GM12878 (cell line): ENCODE data around the gene STAB2. TPM values are rescaled to one million over a fixed set of nuclear protein-coding genes. Genes with fewer than 3 reads are reported as not detected.

Experiments used
- ATAC-seq: fragments of 200-7000 bp; cut with Tn5 transposase; 3 replicates; pipeline ENCODE4 v1.9.1; 2020; ENCODE audit warnings: mild to moderate bottlenecking, moderate library complexity
- BruUV-seq: library from RNA; stranded (reverse); fragments of 400-500 nt; replicated peaks from 2 replicates; lab custom pipeline; 2021; lab: Mats Ljungman, UMichigan
- CTCF ChIA-PET: fragments of 300-600 bp; sonication (Branson Sonifier 250); formaldehyde crosslinking; extraction: SDS; loops from one replicate; lab custom pipeline; 2021; ENCODE audit warnings: inconsistent platforms; lab: Yijun Ruan, JAX
- POLR2A ChIA-PET: fragments of 350-600 bp; formaldehyde crosslinking; extraction: SDS; loops from one replicate; lab custom pipeline; 2021; ENCODE audit warnings: inconsistent platforms; lab: Charles Lee
- RAD21 ChIA-PET: fragments of 300-600 bp; sonication (Branson Sonifier 250); formaldehyde crosslinking; loops from one replicate; lab custom pipeline; 2023; ENCODE audit warnings: antibody characterized with exemption; ENCODE audit not compliant: unreplicated experiment; lab: Charles Lee
- SMC1A ChIA-PET: fragments of 300-600 bp; sonication (Branson Sonifier 250); formaldehyde crosslinking; loops from one replicate; lab custom pipeline; 2023; ENCODE audit not compliant: unreplicated experiment, uncharacterized antibody; lab: Charles Lee
- DNase-seq: peaks from one replicate; pipeline ENCODE4 v3.0.0-alpha.2; 2011; ENCODE audit warnings: low read depth, low spot score
- FAIRE-seq: peaks from 3 replicates; lab custom pipeline; 2011; peaks lifted over from hg19 to GRCh38; lab: Jason Lieb, UNC
- H2AFZ ChIP-seq: 2 replicates; pipeline ENCODE4 v1.6.0; 2011; ENCODE audit warnings: low read depth, low read length, control low read depth; ENCODE audit not compliant: control insufficient read depth
- H3K27ac ChIP-seq: 2 replicates; pipeline ENCODE4 v1.5.1; 2011; ENCODE audit warnings: control low read depth; ENCODE audit not compliant: control insufficient read depth, insufficient read depth
- H3K27me3 ChIP-seq, 2 experiments: replicated peaks in 1 of 2; 2 replicates each; pipeline versions ENCODE4 v1.6.0 to v1.6.1; 2011; ENCODE audit warnings: low read length in 1 of 2; ENCODE audit not compliant: control insufficient read depth in 2 of 2, insufficient read depth in 2 of 2
- H3K36me3 ChIP-seq, 2 experiments: 2 replicates each; pipeline ENCODE4 v1.5.1; 2011; ENCODE audit warnings: low read length in 1 of 2; ENCODE audit not compliant: control insufficient read depth in 2 of 2, insufficient read depth in 2 of 2
- H3K4me1 ChIP-seq: 2 replicates; pipeline ENCODE4 v1.6.1; 2011; ENCODE audit warnings: mild to moderate bottlenecking, low read length, moderate library complexity, mixed read lengths; ENCODE audit not compliant: control insufficient read depth, insufficient read depth
- H3K4me2 ChIP-seq: 2 replicates; pipeline ENCODE4 v1.6.0; 2011; ENCODE audit warnings: control low read depth; ENCODE audit not compliant: control insufficient read depth, insufficient read depth
- H3K4me3 ChIP-seq: fragments of 200-600 bp; sonication (generic); 2 replicates; pipeline ENCODE4 v1.5.1; 2016
- H3K79me2 ChIP-seq: 2 replicates; pipeline ENCODE4 v1.6.0; 2011; ENCODE audit warnings: low read length; ENCODE audit not compliant: control insufficient read depth, insufficient read depth
- H3K9ac ChIP-seq: 2 replicates; pipeline ENCODE4 v1.8.0; 2011; ENCODE audit warnings: low read length, control low read depth, mixed read lengths; ENCODE audit not compliant: control insufficient read depth, insufficient read depth
- H3K9me3 ChIP-seq: replicated peaks from 3 replicates; pipeline ENCODE4 v1.5.1; 2011; ENCODE audit warnings: mild to moderate bottlenecking, low read length; ENCODE audit not compliant: control insufficient read depth, insufficient read depth
- H4K20me1 ChIP-seq: 2 replicates; pipeline ENCODE4 v1.6.0; 2011; ENCODE audit not compliant: control insufficient read depth, insufficient read depth
- BRCA1 ChIP-seq: IDR thresholded peaks from 2 replicates; pipeline ENCODE4 v1.6.1; 2011; ENCODE audit warnings: low read depth, low read length, improper control_type of control experiment
- CHD1 ChIP-seq: IDR thresholded peaks from 2 replicates; pipeline ENCODE4 v1.6.1; 2012; ENCODE audit warnings: low read depth, low read length, improper control_type of control experiment
- DPF2 ChIP-seq: fragments of 450-650 bp; IDR thresholded peaks from 2 replicates; pipeline ENCODE4 v1.6.1; 2017; ENCODE audit warnings: mild to moderate bottlenecking
- FOXK2 ChIP-seq: fragments of 450-650 bp; IDR thresholded peaks from 2 replicates; pipeline ENCODE4 v1.6.1; 2017; ENCODE audit warnings: mild to moderate bottlenecking, moderate library complexity
- HDGF ChIP-seq: fragments of 450-650 bp; IDR thresholded peaks from 2 replicates; pipeline ENCODE4 v1.6.1; 2016; ENCODE audit warnings: antibody characterized with exemption
- KDM1A ChIP-seq: fragments of 200-600 bp; sonication (generic); IDR thresholded peaks from 2 replicates; pipeline ENCODE4 v1.6.1; 2016; ENCODE audit warnings: borderline replicate concordance
- POU2F2 ChIP-seq: IDR thresholded peaks from 3 replicates; pipeline ENCODE4 v1.6.1; 2011; ENCODE audit warnings: low read depth, mild to moderate bottlenecking, low read length, borderline replicate concordance
- SMAD5 ChIP-seq: IDR thresholded peaks from 2 replicates; pipeline ENCODE4 v1.6.1; 2016; ENCODE audit warnings: antibody characterized with exemption, low read depth
- SUZ12 ChIP-seq: fragments of 200-600 bp; sonication (generic); IDR thresholded peaks from one replicate; pipeline ENCODE4 v1.6.1; 2018; ENCODE audit warnings: antibody characterized with exemption, mild to moderate bottlenecking; ENCODE audit not compliant: unreplicated experiment
- ZNF207 ChIP-seq: fragments of 450-650 bp; IDR thresholded peaks from 2 replicates; pipeline ENCODE4 v1.6.1; 2014; ENCODE audit warnings: antibody characterized with exemption, mild to moderate bottlenecking, borderline replicate concordance
- ZNF217 ChIP-seq: fragments of 450-650 bp; IDR thresholded peaks from 2 replicates; pipeline ENCODE4 v1.6.1; 2017; ENCODE audit warnings: antibody characterized with exemption, mild to moderate bottlenecking
- ZNF384 ChIP-seq: IDR thresholded peaks from 2 replicates; pipeline ENCODE4 v1.6.1; 2012; ENCODE audit warnings: low read depth, mild to moderate bottlenecking, low read length, improper control_type of control experiment, borderline replicate concordance
- WGBS: methylation state at CpG from one replicate; pipeline ENCODE4 v1.1.6; 2016; ENCODE audit warnings: low lambda C conversion rate; ENCODE audit not compliant: insufficient replicate concordance, insufficient coverage; ENCODE audit errors: missing lambda C conversion rate; 5-methylcytosine and 5-hydroxymethylcytosine counted together
- in situ Hi-C: fragments of 300-500 bp; cut with MboI; formaldehyde crosslinking; loops from 9 replicates; pipeline ENCODE4 v1.14.3; 2018; ENCODE audit warnings: mixed read lengths
- intact Hi-C: fragments of 100-400 bp; cut with micrococcal nuclease; formaldehyde crosslinking; loops from one replicate; pipeline ENCODE4 v1.14.2; 2022; ENCODE audit not compliant: unreplicated experiment
- polyA plus RNA-seq, 11 experiments: library from polyadenylated mRNA; depleted of rRNA in 4 of 11; unstranded in 6 of 11; stranded (reverse) in 5 of 11; fragments of >200 nt; fragmentation: Nextera tagmentation in 4 of 11; fragmentation: Illumina TruSeq in 1 of 11; extraction: Ambion mirVana in 4 of 11; extraction: Trizol in 1 of 11; gene quantifications; 1 replicate in 1 of 11; 2 replicates in 10 of 11; pipeline versions ENCODE4 v1.2.1 to v1.2.3, GENCODE V29; 2011 to 2016; ENCODE audit warnings: inconsistent platforms in 2 of 11, missing spikeins in 2 of 11, low read depth in 1 of 11
- total RNA-seq, 4 experiments: library from RNA; depleted of rRNA in 3 of 4; stranded (reverse); fragments of >200 nt in 3 of 4; fragmentation: Illumina TruSeq in 1 of 4; extraction: Trizol in 1 of 4; gene quantifications; 2 replicates each; pipeline versions ENCODE4 v1.2.1 to v1.2.3, GENCODE V29; 2013 to 2021
- TF ChIP-seq, protein P1 (sequence below): fragments of 450-650 bp; IDR thresholded peaks from 2 replicates; pipeline ENCODE4 v1.6.1; 2016; ENCODE audit warnings: mild to moderate bottlenecking
- TF ChIP-seq, protein P2 (sequence below): IDR thresholded peaks from 2 replicates; pipeline ENCODE4 v1.6.1; 2012; ENCODE audit warnings: low read length, inconsistent platforms
- TF ChIP-seq, protein P3 (sequence below): fragments of 450-650 bp; IDR thresholded peaks from 2 replicates; pipeline ENCODE4 v1.6.1; 2017; ENCODE audit warnings: mild to moderate bottlenecking, low read depth, inconsistent platforms; ENCODE audit not compliant: poor library complexity, severe bottlenecking

STAB2 gene
- total and polyA plus RNA-seq, 10 of the 15 experiments (the other 5 are each of a cell fraction or from before 2014, with no cell fraction given), result 0.37 TPM; not detected in 9

DNA sequence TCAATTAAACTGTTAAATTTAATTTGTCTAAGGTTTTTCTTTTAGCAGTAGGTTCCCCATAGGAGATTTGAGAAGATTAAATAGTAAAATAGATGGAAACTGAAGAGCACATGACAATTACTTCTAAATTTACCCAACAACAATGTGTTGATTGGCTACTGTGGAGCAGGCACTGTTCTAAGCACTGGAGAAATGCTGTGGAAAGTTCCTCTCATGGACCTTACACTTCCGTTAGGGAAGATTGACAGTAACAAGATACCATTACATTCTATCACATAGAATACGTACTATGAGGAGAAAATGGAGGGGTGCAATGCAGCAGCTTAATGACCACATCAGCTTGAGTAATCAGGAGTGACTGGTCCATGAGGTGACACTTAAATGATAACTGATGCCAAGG lies 8.1 kb upstream of the STAB2 start:
- H3K4me2 ChIP-seq, result no peak overlapping the region
- no peaks in the 10 kb centered on the region for H3K27me3 ChIP-seq
- ChIA-PET SMC1A (interaction anchor here (1.0 kb wide), 1 partner anchor 54 kb away, joined by 3 read pairs; no protein-coding TSS in a partner anchor), POLR2A (no interaction called here), CTCF (interaction anchor here (1.2 to 1.4 kb wide), 2 partner anchors 30 to 54 kb away, joined by 3 to 5 read pairs; no protein-coding TSS in a partner anchor), RAD21 (interaction anchor here (0.9 to 1.2 kb wide), 2 partner anchors 52 to 54 kb away, joined by 3 to 4 read pairs; no protein-coding TSS in a partner anchor)
- H3K9me3 ChIP-seq, result no peaks in the 10 kb centered on the region
- H2AFZ ChIP-seq, result no peak overlapping the region
- BruUV-seq, result no TSS peak
- no peaks in the 10 kb centered on the region for H3K36me3 ChIP-seq
- H3K27ac ChIP-seq, result no peak overlapping the region
- ATAC-seq (no peak), DNase-seq (no peak), FAIRE-seq (no peak)
- peaks cover 5% of the 10 kb centered on the region for H3K4me1 ChIP-seq
- no peak overlapping the region for H3K9ac ChIP-seq
- H3K79me2 ChIP-seq, result no peaks in the 10 kb centered on the region
- in situ Hi-C loops (no loop called here), intact Hi-C loops (loop anchor here (10.0 kb wide), 1 partner anchor 266 kb away; the partner anchor contains the start of gene NT5DC3)
- H3K4me3 ChIP-seq, result no peak overlapping the region
- WGBS, result 83% methylated on average over 2 of the region's 2 CpGs
- TF ChIP-seq POU2F2 (no peak), HDGF (no peak), DPF2 (no peak), FOXK2 (no peak), CHD1 (no peak)
- TF ChIP-seq, protein P1, sequence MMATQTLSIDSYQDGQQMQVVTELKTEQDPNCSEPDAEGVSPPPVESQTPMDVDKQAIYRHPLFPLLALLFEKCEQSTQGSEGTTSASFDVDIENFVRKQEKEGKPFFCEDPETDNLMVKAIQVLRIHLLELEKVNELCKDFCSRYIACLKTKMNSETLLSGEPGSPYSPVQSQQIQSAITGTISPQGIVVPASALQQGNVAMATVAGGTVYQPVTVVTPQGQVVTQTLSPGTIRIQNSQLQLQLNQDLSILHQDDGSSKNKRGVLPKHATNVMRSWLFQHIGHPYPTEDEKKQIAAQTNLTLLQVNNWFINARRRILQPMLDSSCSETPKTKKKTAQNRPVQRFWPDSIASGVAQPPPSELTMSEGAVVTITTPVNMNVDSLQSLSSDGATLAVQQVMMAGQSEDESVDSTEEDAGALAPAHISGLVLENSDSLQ, result no peak
- H4K20me1 ChIP-seq, result no peaks in the 10 kb centered on the region

DNA sequence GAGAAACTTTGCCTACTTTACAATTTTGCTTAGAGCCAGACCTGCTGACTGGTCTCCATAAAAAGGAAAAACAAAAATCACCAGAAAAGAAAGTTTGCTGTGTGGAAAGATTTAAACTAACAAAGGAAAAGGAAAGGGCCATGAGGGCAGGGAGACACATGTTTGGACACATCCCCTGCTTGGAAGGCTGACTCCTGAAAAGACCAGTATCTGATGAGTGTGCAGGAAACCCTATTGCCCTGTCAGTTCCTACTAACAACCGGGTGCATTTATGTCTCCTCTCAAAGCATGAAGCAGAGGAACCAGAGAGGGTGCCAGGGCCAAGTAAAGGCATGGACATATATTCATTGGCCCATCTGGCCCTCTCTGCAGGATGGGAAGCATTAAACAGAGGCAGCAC lies 7.0 kb upstream of the STAB2 start:
- Histone ChIP-seq H3K9ac (no peak overlapping the region), H3K27ac (no peak overlapping the region), H2AFZ (peak overlapping the region; percentile 26; the same call in 1 of the 2 replicates), H3K36me3 (no peaks in the 10 kb centered on the region), H3K79me2 (no peaks in the 10 kb centered on the region), H4K20me1 (no peaks in the 10 kb centered on the region), H3K4me3 (no peak overlapping the region), H3K27me3 (no peaks in the 10 kb centered on the region), H3K4me2 (no peak overlapping the region), H3K9me3 (no peaks in the 10 kb centered on the region), H3K4me1 (peaks cover 5% of the 10 kb centered on the region)
- WGBS, result 41% methylated on average over 1 of the region's 1 CpG
- no TSS peak for BruUV-seq
- ATAC-seq (no peak), DNase-seq (no peak), FAIRE-seq (no peak)
- intact Hi-C loops, result no loop called here
- ChIA-PET RAD21 (no interaction called here), POLR2A (no interaction called here), CTCF (interaction anchor here (0.7 to 1.2 kb wide), 2 partner anchors 53 to 693 kb away, joined by 4 to 5 read pairs; no protein-coding TSS in a partner anchor), SMC1A (no interaction called here)
- in situ Hi-C loops, result loop anchor here (5.0 kb wide), 1 partner anchor 52 kb away; no protein-coding TSS in a partner anchor
- no peak for TF ChIP-seq ZNF207
- TF ChIP-seq, protein P2, sequence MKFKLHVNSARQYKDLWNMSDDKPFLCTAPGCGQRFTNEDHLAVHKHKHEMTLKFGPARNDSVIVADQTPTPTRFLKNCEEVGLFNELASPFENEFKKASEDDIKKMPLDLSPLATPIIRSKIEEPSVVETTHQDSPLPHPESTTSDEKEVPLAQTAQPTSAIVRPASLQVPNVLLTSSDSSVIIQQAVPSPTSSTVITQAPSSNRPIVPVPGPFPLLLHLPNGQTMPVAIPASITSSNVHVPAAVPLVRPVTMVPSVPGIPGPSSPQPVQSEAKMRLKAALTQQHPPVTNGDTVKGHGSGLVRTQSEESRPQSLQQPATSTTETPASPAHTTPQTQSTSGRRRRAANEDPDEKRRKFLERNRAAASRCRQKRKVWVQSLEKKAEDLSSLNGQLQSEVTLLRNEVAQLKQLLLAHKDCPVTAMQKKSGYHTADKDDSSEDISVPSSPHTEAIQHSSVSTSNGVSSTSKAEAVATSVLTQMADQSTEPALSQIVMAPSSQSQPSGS, result no peak
- TF ChIP-seq, protein P3, sequence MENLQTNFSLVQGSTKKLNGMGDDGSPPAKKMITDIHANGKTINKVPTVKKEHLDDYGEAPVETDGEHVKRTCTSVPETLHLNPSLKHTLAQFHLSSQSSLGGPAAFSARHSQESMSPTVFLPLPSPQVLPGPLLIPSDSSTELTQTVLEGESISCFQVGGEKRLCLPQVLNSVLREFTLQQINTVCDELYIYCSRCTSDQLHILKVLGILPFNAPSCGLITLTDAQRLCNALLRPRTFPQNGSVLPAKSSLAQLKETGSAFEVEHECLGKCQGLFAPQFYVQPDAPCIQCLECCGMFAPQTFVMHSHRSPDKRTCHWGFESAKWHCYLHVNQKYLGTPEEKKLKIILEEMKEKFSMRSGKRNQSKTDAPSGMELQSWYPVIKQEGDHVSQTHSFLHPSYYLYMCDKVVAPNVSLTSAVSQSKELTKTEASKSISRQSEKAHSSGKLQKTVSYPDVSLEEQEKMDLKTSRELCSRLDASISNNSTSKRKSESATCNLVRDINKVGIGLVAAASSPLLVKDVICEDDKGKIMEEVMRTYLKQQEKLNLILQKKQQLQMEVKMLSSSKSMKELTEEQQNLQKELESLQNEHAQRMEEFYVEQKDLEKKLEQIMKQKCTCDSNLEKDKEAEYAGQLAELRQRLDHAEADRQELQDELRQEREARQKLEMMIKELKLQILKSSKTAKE, result no peak
- TF ChIP-seq SUZ12, result no peak
- no peak for TF ChIP-seq ZNF217
- TF ChIP-seq BRCA1, result no peak
- TF ChIP-seq FOXK2, result no peak
- no peak for TF ChIP-seq KDM1A
- no peak for TF ChIP-seq ZNF384
- TF ChIP-seq SMAD5, result no peak
